Fibroblast of lung (primary cell): ENCODE results near the gene ADORA2B.

Source experiments
- CTCF ChIP-seq, 2 donors: IDR thresholded peaks in 1 of 2; conservative IDR thresholded peaks in 1 of 2; 1 replicate in 1 of 2; 2 replicates in 1 of 2; pipeline ENCODE4 v1.5.1; 2011 to 2012; ENCODE audit warnings: low read length in 2 of 2, control low read depth in 1 of 2, inconsistent platforms in 1 of 2, low read depth in 1 of 2, mild to moderate bottlenecking in 1 of 2
- EZH2 ChIP-seq: IDR thresholded peaks from 2 replicates; pipeline ENCODE4 v1.5.1; 2012; ENCODE audit warnings: low read length, control low read depth, mild to moderate bottlenecking; ENCODE audit errors: missing control alignments

- no peak for TF ChIP-seq CTCF (conservative IDR thresholded peaks at IDR 0.05 in 1 of 2, IDR thresholded peaks at IDR 0.05 in 1 of 2; ENCODE audit: low read depth in 1 of 2, low read length in 2 of 2)
- no peak for TF ChIP-seq EZH2
Observed at GRCh38 chr17:16025202-16025601, 80.3 kb downstream of the ADORA2B start.
